Vagina (tissue), 2 donors: ENCODE results near the gene TRDN. TPM values are rescaled to one million over a fixed set of nuclear protein-coding genes. Genes with fewer than 3 reads are reported as not detected.

Source experiments
- DNase-seq, 2 donors: peaks; one replicate each; pipeline ENCODE4 v3.0.0-alpha.2; 2017; ENCODE audit errors: extremely low spot score in 2 of 2
- H3K27ac ChIP-seq: fragments of 200-600 bp; sonication (generic); one replicate; pipeline ENCODE4 v1.5.1; 2019
- H3K27me3 ChIP-seq: fragments of 200-600 bp; sonication (generic); one replicate; pipeline ENCODE4 v1.5.1; 2019
- H3K36me3 ChIP-seq, 2 donors: fragments of 200-600 bp; sonication (generic); one replicate each; pipeline ENCODE4 v1.5.1; 2017 to 2019
- H3K4me1 ChIP-seq: fragments of 200-600 bp; sonication (generic); one replicate; pipeline ENCODE4 v1.5.1; 2019
- H3K4me3 ChIP-seq, 2 donors: fragments of 200-600 bp; sonication (generic); 1 replicate in 1 of 2; 2 replicates in 1 of 2; pipeline ENCODE4 v1.5.1; 2016 to 2019
- H3K9me3 ChIP-seq: fragments of 200-600 bp; sonication (generic); one replicate; pipeline ENCODE4 v1.5.1; 2019
- CTCF ChIP-seq, 3 experiments: fragments of 450-650 bp in 2 of 3; fragments of 200-600 bp in 1 of 3; sonication (generic) in 1 of 3; IDR thresholded peaks; one replicate each; pipeline ENCODE4 v1.5.1; 2017 to 2019; ENCODE audit warnings: antibody characterized with exemption in 3 of 3, mild to moderate bottlenecking in 2 of 3, moderate library complexity in 2 of 3
- POLR2A ChIP-seq, 2 donors: fragments of 450-650 bp; IDR thresholded peaks; one replicate each; pipeline ENCODE4 v1.6.1; 2017; ENCODE audit warnings: antibody characterized with exemption in 2 of 2, mild to moderate bottlenecking in 2 of 2, moderate library complexity in 2 of 2
- POLR2AphosphoS5 ChIP-seq, 2 donors: sonication (generic); formaldehyde crosslinking; IDR thresholded peaks; one replicate each; pipeline ENCODE4 v1.9.0; 2017; ENCODE audit warnings: antibody characterized with exemption in 2 of 2, mild to moderate bottlenecking in 2 of 2, low read depth in 1 of 2; ENCODE audit not compliant: insufficient read depth in 1 of 2
- intact Hi-C: fragments of 100-400 bp; cut with DNase I; formaldehyde crosslinking; loops from one replicate; pipeline ENCODE4 v1.15.1; 2023
- total RNA-seq: library from RNA; depleted of rRNA; stranded (reverse); fragments of >200 nt; gene quantifications from one replicate; pipeline ENCODE4 v1.2.3, GENCODE V29; 2016

The TRDN gene
- total RNA-seq, 1 donor from 2014 or later: not detected

GRCh38 chr6:123309130-123309529 lies 327.6 kb downstream of the TRDN start:
- H3K27me3 ChIP-seq: no peaks in the 10 kb centered on the region
- no peak for TF ChIP-seq CTCF (IDR thresholded peaks at IDR 0.05)
- no peak for TF ChIP-seq POLR2AphosphoS5 (IDR thresholded peaks at IDR 0.05; ENCODE audit: insufficient read depth in 1 of 2, low read depth in 1 of 2)
- no peak for TF ChIP-seq POLR2A (IDR thresholded peaks at IDR 0.05)
- no peaks in the 10 kb centered on the region for H3K36me3 ChIP-seq
- intact Hi-C loops: no loop called here
- H3K27ac ChIP-seq: no peak overlapping the region
- no peaks in the 10 kb centered on the region for H3K9me3 ChIP-seq
- H3K4me1 ChIP-seq: no peaks in the 10 kb centered on the region
- no peak for DNase-seq
- no peak overlapping the region for H3K4me3 ChIP-seq

GRCh38 chr6:123306334-123306733 lies 330.4 kb downstream of the TRDN start:
- no peaks in the 10 kb centered on the region for H3K9me3 ChIP-seq
- DNase-seq: no peak
- H3K4me1 ChIP-seq: no peaks in the 10 kb centered on the region
- H3K4me3 ChIP-seq: no peak overlapping the region
- intact Hi-C loops: no loop called here
- H3K27me3 ChIP-seq: no peaks in the 10 kb centered on the region
- H3K27ac ChIP-seq: no peak overlapping the region
- no peaks in the 10 kb centered on the region for H3K36me3 ChIP-seq
- TF ChIP-seq POLR2AphosphoS5 (IDR thresholded peaks at IDR 0.05; ENCODE audit: insufficient read depth in 1 of 2, low read depth in 1 of 2): no peak

GRCh38 chr6:123295672-123296071 lies 341.1 kb downstream of the TRDN start:
- Histone ChIP-seq H3K27me3 (no peaks in the 10 kb centered on the region), H3K9me3 (no peaks in the 10 kb centered on the region), H3K27ac (no peak overlapping the region), H3K36me3 (no peaks in the 10 kb centered on the region), H3K4me1 (no peaks in the 10 kb centered on the region), H3K4me3 (no peak overlapping the region)
- intact Hi-C loops: no loop called here
- TF ChIP-seq CTCF (IDR thresholded peaks at IDR 0.05): no peak
- no peak for TF ChIP-seq POLR2A (IDR thresholded peaks at IDR 0.05)
- no peak for TF ChIP-seq POLR2AphosphoS5 (IDR thresholded peaks at IDR 0.05; ENCODE audit: insufficient read depth in 1 of 2, low read depth in 1 of 2)
- no peak for DNase-seq

GRCh38 chr6:123295181-123295580 lies 341.6 kb downstream of the TRDN start:
- H3K27ac ChIP-seq: no peak overlapping the region
- H3K9me3 ChIP-seq: no peaks in the 10 kb centered on the region
- intact Hi-C loops: no loop called here
- no peaks in the 10 kb centered on the region for H3K4me1 ChIP-seq
- DNase-seq: no peak
- H3K4me3 ChIP-seq: no peak overlapping the region
- H3K27me3 ChIP-seq: no peaks in the 10 kb centered on the region
- no peak for TF ChIP-seq POLR2AphosphoS5 (IDR thresholded peaks at IDR 0.05; ENCODE audit: insufficient read depth in 1 of 2, low read depth in 1 of 2)
- TF ChIP-seq POLR2A (IDR thresholded peaks at IDR 0.05): no peak
- no peak for TF ChIP-seq CTCF (IDR thresholded peaks at IDR 0.05)
- no peaks in the 10 kb centered on the region for H3K36me3 ChIP-seq

- Histone ChIP-seq H3K27me3 (no peaks in the 10 kb centered on the region), H3K27ac (no peak overlapping the region), H3K4me3 (no peak overlapping the region), H3K4me1 (no peaks in the 10 kb centered on the region), H3K36me3 (no peaks in the 10 kb centered on the region), H3K9me3 (no peaks in the 10 kb centered on the region)
- DNase-seq: no peak
- TF ChIP-seq POLR2AphosphoS5 (IDR thresholded peaks at IDR 0.05; ENCODE audit: insufficient read depth in 1 of 2, low read depth in 1 of 2) (no peak), CTCF (IDR thresholded peaks at IDR 0.05) (no peak), POLR2A (IDR thresholded peaks at IDR 0.05) (no peak)
- intact Hi-C loops: no loop called here
Observed at GRCh38 chr6:123288649-123289048, 348.1 kb downstream of the TRDN start.
